ENCODE data around the gene CMTM3.

GRCh38 chr16:66575060-66575459 lies 29.4 kb upstream of the CMTM3 start:
- TF ChIP-seq CTCF (IDR thresholded peaks at IDR 0.05) (no peak), POLR2A (IDR thresholded peaks at IDR 0.05) (no peak)
